ENCODE results near the gene EFHC2.

DNA sequence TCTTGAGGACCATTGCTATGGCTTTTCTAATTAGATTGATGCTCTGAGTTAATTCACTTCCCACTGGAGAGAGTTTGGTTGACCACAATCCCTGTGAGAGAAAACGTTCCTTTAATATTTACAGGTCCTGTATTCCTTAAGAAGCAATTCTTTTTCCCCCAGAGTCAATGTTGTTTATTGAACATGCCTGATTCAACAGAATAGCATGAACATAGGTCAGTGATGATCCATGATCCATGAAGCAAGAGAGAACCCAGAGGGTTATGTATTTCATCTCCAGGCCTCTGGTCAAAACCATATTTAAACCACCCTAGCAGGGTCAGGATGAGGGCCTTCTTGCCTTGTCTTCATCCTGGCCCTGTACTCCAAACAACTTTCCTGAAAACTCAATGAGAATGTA lies 39.4 kb upstream of the EFHC2 start:
- TF ChIP-seq, protein P1, sequence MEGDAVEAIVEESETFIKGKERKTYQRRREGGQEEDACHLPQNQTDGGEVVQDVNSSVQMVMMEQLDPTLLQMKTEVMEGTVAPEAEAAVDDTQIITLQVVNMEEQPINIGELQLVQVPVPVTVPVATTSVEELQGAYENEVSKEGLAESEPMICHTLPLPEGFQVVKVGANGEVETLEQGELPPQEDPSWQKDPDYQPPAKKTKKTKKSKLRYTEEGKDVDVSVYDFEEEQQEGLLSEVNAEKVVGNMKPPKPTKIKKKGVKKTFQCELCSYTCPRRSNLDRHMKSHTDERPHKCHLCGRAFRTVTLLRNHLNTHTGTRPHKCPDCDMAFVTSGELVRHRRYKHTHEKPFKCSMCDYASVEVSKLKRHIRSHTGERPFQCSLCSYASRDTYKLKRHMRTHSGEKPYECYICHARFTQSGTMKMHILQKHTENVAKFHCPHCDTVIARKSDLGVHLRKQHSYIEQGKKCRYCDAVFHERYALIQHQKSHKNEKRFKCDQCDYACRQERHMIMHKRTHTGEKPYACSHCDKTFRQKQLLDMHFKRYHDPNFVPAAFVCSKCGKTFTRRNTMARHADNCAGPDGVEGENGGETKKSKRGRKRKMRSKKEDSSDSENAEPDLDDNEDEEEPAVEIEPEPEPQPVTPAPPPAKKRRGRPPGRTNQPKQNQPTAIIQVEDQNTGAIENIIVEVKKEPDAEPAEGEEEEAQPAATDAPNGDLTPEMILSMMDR (IDR thresholded peaks at IDR 0.05; ENCODE audit: poor library complexity, severe bottlenecking), result no peak
- no peak for TF ChIP-seq SMC3 (conservative IDR thresholded peaks at IDR 0.05; ENCODE audit: poor library complexity)
- TF ChIP-seq RAD21 (conservative IDR thresholded peaks at IDR 0.05), result no peak
- no peak for TF ChIP-seq EZH2 (IDR thresholded peaks at IDR 0.05; ENCODE audit: borderline replicate concordance, insufficient read depth, low read length, poor library complexity, severe bottlenecking)
